ENCODE results near the gene NDST1.
"Not testable (repeated sequence)": the region's sequence is repeated elsewhere in the genome, so short reads cannot be mapped to it uniquely, and the experiment has no call there.

Gene NDST1

DNA sequence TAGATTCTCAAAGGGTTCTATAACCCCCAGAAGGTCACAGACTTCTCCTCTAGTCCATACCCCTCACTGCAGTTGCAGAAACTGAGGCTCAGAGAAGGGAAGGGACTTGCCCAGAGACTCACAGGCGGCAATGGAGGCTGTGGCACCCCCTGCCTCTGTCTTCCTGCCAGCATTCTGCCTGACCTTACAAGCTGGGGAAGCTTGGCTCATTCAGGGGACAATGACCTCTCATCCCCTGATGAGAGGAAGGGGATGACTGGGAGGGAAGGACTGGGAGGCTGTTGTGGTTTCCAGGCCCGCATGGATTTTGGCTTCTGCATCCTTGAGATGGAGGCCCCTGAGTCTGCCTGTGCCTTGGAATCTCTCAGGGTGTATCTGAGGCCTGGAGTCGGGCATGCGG, 897 bp downstream of the NDST1 start:
- no peak for DNase-seq

DNA sequence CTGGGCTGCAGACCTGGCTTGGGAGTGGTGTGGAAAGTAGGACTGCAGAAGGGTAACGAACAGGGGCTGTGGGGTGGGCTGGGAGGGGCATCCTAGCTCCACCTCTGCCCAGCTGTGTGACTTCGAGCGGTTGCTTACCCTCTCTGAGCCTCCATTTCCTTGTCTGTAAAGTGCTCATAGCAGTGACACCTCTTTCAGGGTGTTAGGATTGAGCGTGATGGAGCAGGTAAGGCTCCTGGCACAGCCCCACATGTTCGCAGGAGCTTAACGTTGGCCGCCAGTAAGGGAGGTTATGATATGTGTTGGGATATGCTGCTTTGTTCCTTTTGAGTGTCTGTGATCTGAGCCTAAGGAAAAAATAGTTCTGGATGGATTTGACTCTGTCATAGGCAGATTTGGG, 2.1 kb downstream of the NDST1 start:
- no peak for DNase-seq

DNA sequence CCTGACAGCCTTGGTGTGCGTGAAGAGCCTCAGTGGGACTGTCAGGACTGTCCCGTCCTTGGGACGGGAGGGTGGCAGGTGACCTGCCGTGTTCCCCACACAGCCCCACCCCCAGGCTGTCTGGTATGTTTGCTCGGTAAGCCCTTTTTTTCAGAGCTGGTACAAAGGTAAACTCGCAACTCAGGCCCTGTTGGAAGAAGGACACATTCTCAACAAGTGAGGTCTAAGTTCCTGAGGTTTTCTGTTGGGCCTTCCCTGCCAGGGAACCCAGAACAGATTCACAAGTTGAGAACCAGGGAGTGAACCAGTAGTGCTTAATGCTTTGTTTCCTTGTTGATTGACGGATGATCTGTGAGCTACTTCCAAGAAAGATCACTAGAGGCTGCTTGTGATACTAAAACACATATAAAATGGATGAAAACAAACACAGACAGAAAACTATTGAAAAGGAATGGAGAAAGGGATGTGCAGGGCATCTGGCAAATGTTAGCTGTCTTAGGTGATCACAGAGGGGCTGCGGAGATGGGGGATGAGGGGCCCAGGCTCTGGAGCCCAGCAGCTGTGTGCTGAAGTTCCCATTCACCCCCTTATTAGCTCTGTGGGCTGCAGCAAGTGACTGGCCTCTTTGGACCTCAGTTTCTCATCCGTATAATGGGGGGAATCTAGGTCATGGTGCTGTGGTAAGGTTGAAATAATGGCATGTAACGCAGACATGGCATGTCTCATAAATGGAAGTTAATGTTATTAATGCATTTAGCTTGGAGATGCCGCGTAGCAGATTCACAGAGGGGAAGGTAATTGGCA, 2.7 kb downstream of the NDST1 start:
- no peak for DNase-seq

- no peak for DNase-seq
Measured at GRCh38 chr5:150511578-150512367, 3.8 kb downstream of the NDST1 start.

GRCh38 chr5:150512368-150512747, 4.4 kb downstream of the NDST1 start:
- DNase-seq = no peak

- DNase-seq = no peak
Measured at GRCh38 chr5:150513375-150514309, 5.7 kb downstream of the NDST1 start.

DNA sequence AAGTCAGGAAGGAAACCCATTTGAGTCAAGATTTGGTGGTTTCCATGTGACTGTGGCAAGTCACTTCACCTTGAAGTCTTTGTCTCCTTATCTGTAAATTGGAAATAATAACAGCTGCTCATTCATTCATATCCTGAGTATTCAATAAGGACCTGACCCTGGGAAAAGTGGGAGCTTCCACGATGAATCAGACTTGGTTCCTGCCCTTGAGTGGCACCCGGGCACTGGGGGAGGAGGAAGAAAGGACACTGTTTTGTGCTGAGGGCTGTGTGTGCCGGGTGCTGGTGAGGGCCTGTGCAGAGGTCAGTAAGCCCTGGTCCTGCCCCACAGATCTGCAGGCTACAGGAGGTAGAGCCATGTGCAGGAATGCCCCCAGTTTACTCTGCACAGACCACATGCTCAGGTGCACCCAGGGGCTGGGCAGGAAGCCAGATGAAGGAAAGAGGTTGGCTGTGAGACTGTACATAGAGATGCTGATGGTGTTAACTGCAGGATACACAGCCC, 6.8 kb downstream of the NDST1 start:
- DNase-seq = peak; percentile 29

DNA sequence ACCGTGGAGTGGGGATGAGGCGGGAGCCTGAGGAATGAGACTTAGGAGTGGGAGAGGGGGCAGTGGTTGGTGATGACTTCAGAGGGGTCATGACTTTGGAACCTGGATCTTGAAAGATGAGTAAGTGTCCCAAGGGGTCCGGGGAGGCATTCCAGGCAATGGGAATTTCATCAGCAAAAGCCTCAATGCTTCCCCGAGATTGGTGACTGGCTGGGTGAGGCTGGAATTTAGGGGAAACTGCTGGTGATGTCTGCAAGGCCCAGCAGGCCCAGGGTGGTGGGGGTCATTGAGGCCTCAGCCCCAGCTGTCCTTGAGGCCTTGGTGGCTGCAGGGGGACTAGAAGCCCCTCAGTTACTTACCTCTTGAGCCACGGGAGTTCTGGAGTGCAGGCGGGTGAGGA, 7.5 kb downstream of the NDST1 start:
- DNase-seq = no peak

DNA sequence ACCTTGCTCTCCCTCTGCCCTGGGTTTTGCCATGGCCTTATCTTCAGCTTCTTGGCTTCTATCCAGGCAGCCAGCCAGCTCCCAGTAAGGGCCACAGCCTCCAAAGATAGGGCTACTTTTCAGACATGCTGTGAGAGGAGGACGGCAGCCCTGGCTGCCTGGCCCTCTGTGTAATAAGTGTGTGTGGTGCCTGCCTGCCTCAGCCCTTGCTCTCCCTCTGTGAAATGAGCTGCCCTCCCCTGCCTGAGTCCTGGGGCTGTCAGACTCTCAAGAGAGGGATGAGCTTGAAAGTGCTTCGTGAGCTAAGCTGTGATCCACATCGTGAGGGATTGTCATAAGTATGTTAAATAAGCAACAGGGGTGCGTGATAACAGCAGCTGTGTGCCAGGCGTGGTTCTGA, 8.1 kb downstream of the NDST1 start:
- DNase-seq = no peak

DNA sequence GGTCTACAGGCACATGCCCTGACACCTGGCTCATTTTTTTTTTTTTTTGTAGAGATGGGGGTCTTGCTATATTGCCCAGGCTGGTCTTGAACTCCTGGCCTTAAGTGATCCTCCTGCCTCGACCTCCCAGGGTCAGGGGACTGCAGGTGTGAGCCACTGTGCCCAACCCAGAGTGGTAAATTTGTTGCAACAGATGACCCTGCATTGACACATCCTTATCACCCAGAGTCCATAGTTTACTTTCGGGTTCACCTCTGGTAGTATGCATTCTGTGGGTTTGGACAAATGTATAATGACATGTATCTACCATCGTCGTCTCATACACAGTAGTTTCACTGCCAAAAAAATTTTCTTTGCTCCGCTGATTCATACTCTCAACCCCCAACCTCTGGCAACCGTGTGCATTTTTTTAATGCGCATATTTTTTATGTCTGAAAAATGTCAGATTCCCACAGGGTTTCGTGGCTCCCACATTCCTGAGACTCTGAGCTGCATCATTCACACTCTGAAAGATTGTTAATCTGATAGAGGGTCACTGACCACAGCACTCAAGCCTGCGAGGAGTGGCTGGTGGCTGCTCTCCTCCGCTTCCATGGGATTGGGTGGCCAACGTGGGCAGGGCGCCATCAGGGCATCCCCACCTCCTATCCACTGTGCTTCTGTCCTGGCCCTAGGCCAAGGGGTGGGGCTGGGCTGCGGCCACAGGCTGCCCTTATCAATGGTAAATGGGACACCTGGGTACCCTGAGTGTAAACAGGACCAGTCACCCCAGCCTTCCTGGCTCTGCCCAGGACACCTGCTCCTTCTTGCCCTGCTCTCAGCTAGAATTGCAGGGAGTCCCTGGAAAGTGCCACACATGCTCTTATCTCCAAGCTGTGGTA, 9.6 kb downstream of the NDST1 start:
- DNase-seq = peak; percentile 25

GRCh38 chr5:150518712-150519559, 11.0 kb downstream of the NDST1 start:
- not testable (repeated sequence) for DNase-seq

DNA sequence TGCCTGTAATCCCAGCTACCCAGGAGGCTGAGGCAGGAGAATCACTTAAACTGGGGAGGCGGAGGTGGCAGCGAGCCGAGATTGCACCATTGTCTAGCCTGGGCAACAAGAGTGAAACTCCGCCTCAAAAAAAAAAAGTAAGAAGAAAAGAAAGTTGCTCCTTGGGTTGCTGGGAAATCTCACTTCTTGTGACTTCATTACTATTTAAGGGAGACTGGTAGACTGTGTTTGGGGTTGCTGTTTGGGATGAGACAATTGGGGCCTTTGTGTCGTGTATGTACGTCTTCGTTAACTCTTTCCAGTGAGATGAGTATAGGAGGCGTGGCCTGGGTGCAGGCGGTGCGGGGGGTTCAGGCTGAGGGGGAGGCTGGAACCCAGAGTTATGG, 11.6 kb downstream of the NDST1 start:
- DNase-seq = no peak

DNA sequence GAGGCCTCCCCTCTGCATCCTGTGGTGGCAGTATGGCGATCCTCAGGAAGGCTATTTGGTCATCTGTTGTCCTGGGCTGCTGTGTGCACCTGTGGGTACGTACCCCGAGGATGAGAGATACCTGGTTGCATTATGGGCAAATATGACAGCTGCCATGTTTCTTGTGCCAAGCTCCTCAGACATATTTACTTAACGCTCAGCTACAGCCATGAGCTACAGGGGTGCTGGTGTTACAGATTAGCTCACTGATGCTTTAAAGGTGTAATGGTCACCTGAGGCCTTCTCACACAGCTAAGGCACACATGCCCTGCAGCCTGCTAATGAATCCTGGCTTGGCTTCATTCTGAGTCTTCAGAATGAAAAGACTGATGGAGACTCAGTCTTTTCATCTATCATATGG, 12.0 kb downstream of the NDST1 start:
- no peak for DNase-seq

DNA sequence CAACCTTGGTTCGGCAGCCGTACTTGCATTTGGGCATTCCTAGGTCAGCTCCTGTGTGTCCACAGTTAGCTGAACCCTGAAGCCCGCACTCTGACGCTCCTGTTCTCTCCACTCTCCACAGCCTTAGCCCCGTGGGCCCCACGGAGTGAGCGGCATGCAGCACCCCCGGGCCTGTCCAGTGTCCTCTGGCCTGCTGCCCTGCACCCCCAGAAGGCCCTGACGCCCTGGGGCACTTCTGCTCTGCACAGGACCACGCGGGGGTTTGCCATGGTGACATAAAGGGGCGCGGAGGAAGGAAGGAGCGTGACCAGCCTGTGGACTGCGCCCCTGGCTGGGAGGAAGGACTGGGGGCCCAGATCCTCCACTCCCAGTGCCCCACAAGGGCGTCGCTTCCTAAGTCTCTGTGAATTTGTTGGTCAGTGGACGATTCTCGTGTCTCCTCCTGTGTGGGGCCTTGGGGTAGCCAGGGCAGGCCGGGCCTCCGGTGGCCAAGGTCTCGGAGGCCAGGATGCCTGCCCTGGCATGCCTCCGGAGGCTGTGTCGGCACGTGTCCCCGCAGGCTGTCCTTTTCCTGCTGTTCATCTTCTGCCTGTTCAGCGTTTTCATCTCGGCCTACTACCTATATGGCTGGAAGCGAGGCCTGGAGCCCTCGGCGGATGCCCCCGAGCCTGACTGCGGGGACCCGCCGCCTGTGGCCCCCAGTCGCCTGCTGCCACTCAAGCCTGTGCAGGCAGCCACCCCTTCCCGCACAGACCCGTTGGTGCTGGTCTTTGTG, 13.0 kb downstream of the NDST1 start:
- no peak for DNase-seq

DNA sequence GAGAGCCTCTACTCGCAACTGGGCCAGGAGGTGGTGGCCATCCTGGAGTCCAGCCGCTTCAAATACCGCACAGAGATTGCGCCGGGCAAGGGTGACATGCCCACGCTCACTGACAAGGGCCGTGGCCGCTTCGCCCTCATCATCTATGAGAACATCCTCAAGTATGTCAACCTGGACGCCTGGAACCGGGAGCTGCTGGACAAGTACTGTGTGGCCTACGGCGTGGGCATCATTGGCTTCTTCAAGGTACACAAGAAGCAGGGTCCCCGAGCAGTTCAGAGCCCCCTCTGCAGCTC, 13.5 kb downstream of the NDST1 start:
- no peak for DNase-seq

GRCh38 chr5:150521939-150522503, 14.1 kb downstream of the NDST1 start:
- DNase-seq = no peak

DNA sequence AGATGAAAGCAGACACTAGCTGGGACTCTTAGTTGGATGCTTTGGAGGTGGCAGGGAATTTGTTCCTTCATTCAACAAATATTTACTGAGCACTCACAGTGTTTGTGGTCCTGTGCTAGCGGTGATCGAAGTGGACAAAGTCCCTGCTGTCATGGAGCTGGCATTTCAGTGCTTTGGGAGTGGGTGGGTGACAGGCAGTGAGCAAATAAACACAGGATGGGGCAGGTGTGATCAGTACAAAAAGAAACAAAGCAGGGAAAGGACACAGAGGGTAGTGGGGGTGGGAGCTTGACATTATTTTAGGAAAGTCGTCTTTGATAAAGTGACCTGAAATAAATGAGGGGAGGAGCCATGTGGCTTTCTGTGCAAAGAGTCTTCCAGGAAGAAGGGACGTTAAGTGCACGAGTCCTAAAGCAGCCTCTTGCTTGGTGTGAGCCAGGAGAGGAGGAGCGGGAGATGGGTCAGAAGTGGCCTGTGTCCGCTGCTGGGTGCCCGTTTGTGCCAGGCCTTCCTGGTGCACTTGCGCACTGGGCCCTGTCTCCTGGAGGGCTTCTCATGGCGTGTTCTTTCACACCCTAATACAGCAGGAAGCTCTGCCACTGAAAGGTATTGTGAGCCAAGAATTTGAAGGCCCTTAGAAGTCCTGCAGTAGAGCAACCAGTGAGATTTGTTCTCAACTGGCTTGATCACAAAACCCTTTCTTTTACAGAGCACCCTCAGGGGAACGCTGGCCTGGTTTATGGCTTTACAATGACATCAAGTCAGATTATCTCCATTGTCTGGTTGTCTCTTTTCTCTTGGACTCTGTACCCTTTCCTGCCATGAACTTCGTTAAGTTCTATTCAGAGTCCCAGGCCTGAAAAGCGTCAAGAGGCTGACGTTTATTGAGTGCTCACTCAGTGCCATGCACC, 14.8 kb downstream of the NDST1 start:
- peak; percentile 75 for DNase-seq

DNA sequence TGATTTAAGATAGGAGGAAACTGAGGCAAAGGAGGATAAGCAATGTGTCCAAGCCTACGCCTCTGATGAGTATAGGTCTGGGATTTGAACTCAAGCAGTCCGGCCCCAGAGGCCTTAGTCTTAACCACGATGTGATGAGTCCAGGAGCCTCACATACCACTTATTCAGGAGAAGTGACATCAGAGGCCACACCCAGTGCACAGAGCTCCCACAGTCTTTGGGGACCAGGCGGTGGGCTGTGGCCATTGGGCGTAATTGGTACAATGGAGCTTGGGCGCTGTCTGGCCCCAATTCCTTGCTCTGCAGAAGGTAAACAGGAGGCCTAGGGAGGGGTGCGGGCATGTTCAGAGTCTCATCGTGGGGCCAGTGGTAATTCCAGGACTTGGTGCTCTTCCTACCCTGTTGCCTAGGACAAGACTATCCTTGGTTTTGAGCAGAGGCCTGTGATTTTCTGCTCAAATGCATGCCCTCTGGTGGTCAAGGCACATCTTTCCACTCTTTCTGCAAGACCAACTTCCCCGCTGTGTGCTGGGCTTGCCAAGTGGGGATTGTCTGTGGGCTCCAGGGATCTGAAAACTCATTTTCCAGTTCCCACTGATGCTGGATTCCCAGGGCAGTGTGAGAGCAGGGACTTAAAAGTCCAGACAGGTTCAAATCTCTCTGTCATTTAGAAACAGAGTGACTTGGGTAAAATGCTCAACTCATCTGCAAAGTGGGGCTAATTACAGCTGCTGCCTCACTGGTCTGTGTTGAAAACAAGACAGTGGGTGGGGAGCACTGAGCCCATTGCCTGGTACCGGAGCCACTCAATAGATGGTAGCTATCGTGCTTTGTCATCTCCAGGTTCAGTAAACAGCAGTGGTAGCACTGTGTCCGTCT, 15.8 kb downstream of the NDST1 start:
- DNase-seq = peak; percentile 48

Measured in NCI-H345 (cell line).